Epidermal melanocyte (primary cell): ENCODE results near the gene SIRT4.

ENCODE experiments used
- DNase-seq: peaks from one replicate; pipeline ENCODE4 v3.0.0; 2011; ENCODE audit warnings: low spot score; ENCODE audit not compliant: insufficient read length

The SIRT4 gene

DNA sequence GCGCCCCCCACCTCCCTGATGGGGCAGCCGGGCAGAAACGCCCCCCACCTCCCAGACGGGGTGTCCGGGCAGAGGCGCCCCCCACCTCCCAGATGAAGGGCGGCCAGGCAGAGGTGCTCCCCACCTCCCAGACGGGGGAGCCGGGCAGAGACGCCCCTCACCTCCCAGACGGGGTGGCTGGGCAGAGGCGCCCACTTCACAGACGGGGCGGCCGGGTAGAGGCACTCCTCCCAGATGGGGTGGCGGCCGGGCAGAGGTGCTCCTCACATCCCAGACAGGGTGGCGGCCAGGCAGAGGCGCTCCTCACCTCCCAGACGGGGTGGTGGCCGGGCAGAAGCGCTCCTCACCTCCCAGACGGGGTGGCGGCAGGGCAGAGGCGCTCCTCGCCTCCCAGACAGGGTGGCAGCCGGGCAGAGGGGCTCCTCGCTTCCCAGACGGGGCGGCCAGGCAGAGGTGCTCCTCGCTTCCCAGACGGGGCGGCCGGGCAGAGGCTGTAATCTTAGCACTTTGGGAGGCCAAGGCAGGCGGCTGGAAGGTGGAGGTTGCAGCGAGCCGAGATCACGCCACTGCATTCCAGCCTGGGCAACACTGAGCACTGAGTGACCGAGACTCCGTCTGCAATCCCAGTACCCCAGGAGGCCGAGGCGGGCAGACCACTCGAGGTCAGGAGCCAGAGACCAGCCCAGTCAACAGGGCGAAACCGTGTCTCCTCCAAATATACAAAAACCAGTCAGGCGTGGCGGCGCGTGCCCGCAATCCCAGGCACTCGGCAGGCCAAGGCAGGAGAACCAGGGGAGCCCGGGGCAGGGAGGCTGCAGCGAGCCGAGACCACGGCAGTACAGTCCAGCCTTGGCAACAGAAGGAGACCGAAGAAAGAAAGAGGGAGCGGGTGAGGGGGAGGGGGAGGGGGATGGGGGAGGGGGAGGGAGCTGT, 23.7 kb upstream of the SIRT4 start:
- DNase-seq, result no peak

DNA sequence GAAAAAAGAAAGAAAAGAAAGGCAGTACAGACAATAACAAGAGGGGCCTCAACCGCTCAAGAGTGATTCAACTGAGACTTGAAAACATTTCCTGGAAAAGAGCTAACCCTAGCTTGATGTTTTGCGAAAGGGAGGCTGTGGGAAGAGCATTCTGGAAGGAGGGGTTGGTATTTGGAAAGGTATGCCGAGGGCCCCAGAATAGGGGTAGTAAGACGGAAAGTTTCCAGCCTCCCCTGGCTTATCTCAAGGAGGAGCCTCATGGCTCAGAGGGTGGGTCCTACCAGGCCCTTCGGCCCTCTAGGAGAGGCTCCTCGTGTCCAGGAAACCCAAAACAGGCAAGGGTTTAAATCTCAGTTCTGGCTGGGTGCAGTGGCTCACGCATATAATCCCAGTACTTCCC, 18.8 kb upstream of the SIRT4 start:
- DNase-seq, result no peak

DNA sequence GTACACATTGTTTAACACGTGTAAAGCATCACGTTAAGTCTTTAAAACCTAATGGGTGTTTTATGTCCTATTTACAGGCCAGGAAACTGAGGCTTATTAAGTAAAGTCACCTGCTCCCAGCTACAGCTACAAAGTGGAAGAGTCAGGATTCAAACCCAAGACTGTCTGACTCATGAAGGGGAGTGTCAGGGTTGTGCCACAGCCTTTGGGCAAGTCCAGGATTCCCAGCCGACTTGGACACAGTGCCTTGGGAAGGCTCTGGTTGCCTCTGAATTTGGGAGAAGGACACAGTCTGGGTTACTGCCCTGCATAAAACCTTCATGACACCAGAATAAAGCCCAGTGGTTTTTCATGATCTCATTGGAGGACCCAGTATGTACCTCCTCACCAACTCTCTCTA, 17.7 kb upstream of the SIRT4 start:
- DNase-seq, result no peak

DNA sequence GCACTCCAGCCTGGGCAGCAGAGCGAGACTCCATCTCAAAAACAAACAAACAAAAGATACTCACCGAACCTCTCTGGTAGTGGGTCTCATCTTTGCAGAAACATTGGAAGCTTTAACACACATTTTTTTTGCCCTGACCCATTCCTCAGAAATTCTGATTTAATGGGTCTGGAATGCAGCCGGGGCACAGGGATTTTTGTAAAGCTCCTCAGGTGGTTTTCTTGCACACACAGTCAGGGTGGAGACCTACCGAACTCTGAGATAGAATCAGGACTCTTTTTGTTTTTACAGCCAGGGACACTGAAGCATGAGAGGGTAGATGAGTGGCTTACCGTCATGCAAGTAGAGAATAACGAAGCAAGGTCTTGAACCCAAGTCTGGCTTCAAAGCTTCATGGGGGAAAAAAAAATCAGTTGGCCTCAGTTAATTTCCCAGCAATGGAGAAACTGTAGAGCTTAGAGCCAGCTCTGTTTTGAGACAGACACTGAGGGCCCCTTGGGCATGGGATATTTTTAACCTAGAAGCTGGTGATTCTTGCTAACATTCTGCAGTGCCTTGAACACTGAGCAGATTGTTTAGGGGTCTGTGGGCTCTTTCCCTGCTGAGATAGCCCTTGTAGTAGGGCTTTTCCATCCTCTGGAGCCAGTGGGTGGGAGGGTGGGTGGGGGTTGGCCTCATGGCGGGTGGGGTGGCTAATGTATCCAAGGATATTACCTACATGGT, 15.2 kb upstream of the SIRT4 start:
- peak; percentile 21 for DNase-seq

DNA sequence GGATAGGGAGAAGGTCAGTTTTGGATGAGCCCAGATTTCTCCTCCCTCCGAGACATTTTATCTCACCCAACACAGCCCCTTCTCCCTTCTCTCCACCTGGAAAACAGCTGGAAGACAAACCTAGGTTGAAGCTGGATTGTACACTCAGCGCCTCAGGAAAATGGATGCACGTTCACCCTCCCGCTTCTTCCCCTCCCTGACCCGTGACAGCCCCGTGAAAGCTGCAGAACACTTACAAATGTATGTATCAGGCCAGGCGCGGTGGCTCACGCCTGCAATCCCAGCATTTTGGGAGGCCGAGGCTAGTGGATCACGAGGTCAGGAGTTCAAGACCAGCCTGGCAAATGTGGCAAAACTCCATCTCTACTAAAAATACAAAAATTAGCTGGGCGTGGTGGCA, 14.6 kb upstream of the SIRT4 start:
- no peak for DNase-seq

DNA sequence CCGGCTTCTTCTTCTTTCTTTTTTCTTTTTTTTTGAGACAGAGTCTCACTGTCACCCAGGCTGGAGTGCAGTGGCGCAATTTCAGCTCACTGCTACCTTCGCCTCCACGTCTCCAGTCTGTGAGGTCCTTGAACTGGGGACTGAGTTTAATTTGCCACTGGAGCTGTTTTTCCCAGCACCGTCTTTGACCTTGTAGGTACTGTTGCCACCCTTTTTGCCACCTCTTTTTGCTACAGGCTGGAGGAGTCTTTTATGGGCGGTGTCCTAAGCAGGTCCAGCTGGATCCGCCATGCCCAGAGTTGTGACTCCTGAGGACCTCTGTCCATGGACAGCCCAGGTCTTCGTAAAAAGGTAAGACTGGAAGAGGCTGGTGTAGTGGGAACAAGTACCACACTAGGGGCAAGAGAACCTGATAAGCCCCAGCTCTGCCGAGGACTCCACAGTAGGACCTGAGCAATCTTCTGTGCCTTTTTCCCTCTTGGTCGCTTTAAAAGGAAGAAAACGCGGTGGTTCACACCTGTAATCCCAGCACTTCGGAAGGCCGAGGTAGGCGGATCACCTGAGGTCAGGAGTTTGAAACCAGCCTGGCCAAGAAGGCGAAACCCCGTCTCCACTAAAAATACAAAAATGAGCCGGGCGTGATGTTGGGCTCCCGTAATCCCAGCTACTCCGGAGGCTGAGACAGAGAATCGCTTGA, 11.4 kb upstream of the SIRT4 start:
- DNase-seq, result no peak

DNA sequence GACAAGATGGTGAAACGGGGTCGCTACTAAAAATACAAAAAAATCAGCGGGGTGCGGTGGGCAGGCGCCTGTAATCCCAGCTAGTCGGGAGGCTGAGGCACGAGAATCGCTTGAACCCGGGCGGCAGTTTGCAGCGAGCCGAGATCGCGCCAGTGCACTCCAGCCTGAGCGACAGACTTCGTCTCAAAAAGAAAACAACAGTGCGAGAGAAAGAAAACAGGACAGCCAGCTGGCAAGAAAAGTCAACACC, 9.8 kb upstream of the SIRT4 start:
- DNase-seq, result no peak

DNA sequence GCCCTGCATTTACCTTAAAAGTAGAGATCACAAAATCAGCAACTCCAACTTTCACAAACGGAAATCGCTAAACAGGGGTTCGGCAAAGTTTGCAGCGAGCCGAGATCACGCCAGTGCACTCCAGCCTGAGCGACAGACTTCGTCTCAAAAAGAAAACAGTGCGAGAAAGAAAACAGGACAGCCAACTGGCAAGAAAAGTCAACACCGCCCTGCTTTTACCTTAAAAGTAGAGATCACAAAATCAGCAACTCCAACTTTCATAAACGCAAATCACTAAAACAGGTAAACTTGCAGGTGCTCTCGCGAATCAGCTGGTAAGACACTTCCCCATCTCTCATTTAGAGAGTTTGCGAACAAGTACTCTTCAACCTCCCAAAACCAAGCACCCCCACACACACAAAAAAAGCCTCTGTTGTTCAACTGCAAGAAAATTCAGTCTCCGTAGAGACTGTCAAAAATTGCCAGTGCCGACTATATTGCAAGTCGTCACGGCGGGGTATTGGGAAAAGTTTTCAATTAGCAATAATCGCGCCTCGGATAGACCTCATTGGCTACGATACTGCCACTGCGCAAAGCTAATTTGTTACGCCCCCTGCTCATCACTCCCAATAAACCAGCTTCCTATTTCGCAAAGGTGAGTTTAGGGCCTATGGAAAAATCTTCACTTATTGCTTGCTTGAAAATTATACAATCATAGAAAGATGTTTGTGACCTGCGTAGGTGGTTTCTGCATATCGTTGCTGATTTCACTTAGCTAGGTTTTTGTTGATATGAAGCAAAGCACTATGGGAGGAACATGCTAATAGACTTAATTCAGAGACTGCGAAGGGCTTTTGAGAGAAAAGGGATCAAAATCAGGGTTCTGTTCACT, 9.2 kb upstream of the SIRT4 start, which contains the start of gene RNU4-1:
Gene RNU4-1 (minus strand): TSS at position 577 of the 871 bp plus-strand sequence.
- peak; percentile 40 for DNase-seq

DNA sequence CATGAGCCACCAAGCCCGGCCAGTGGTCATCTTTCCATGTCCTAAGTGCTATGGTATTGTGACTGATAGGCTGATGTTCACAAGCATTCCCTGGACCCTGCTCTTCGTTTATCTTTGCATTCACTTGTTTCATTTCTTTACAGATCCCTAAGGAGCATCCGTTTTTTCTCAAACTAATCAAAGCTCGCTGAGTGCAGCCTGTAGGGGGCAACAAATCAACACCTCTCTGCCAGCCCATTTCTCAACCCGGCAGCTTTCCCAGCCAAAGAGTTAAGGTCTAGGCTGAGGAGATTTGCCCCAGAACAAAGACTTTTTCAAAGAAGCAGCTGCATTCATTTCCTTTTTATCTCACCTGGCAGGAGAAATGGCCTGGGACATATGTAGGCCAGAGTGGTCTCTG, 12.1 kb downstream of the SIRT4 start:
- no peak for DNase-seq

DNA sequence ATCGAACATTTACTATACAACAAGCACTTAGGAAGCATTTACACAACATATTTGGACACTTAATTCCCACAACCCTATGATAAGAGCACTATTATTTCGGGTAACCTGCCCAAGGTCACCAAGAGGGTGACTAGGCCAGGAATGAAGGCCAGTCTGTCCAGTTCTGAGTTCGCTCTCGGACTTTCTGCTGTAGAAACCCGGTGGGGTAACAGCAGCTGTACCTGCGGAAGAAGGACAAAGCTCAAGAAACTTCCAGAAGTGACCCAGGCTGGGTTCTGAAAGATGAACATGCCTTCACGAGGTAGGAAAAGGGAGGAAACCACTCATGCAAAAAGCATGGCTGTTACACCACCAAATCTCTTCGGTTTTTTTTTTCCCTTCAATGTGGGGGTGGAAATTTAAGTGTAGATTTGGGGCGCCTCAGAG, 14.7 kb downstream of the SIRT4 start:
- no peak for DNase-seq

DNA sequence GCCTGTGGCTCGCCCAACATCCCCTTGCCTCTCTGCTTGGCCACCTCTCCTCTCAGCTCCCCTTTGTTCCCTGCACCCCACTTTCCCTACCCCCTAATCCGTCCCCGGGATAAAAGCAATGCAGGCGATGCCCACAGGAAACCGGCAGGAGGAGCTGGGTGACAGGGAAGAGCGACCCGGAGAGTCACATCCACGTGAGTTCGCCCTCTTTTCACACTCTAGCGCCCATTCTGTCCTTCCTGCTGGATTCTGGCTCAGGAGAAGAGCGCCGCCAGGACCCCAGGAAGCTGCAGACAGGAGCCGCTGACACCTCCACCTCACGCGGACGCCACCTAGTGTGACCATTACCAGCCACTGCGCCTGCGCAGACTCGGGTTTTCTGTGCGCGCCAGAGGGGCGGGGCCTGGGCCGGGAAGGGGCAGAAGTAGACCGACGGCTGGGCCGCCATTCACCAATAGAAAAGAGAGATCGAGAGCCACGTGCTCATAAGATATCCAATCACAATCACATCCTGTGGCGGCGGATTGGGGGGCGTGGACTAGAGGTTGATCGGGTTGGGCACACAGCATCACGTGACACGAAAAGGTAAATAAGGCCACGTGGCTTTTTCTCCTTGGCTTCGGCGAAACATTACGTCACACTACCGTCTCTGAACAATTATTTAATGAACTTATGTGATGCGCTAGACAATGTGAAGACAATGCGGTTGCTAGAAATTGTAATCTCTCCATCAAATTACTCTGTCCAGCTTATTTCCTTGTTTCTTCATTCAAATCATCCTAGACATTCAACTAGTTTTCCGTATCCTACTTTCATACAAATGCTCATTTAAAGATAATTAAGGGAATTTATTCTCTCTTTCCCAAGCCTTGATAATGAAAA, 15.3 kb downstream of the SIRT4 start:
- DNase-seq, result peak; percentile 99

DNA sequence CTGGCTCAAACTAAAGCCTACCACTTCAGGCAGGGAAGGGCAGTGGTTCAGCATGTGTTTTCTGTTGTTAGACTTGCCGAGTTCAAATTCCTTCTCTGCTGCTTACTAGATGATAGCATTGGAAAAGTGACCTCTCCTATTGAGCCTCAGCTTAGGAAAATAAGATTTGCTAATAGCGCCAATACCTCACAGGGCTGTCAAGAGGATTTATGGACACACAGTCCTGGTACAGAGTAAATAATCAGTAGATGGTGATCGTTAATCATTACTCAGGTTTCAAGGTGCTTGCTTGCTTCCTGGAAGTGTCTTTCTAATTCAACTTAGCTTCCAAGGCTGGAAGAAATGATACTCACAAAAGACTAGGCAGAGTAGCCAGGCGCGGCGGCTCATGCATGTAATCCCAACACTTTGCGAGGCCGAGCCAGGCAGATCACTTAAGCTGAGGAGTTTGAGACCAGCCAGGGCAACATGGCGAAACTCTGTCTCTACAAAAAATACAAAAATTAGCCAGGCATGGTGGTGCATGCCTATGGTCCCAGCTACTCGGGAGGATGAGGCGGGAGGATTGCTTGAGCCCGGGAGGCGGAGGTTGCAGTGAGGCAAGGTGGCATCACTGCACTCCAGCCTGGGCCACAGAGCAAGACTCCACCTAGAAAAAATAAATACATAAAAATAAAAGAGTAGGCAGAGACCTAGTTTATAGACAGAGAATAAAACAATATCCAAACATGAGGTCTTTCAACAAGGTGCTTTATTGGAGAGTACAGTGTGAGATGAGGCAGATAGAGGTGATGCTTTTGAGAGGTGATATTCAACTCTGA, 19.5 kb downstream of the SIRT4 start:
- DNase-seq, result no peak

DNA sequence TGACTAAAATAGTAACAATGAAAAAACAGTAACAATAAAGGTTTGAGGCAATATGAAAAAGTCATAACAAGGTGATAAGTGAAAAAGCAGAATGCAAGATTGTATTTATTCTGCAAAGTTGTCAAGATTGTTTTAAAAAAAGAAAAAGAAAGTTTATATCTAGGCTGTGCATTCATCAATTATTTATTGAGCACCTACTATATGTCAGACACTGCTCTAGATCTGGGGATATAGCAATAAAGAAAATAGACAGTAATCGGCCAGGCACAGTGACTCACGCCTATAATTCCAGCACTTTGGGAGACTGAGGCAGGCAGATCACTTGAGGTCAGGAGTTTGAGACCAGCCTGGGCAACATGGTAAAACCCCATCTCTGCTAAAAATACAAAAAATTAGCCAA, 21.7 kb downstream of the SIRT4 start:
- no peak for DNase-seq

DNA sequence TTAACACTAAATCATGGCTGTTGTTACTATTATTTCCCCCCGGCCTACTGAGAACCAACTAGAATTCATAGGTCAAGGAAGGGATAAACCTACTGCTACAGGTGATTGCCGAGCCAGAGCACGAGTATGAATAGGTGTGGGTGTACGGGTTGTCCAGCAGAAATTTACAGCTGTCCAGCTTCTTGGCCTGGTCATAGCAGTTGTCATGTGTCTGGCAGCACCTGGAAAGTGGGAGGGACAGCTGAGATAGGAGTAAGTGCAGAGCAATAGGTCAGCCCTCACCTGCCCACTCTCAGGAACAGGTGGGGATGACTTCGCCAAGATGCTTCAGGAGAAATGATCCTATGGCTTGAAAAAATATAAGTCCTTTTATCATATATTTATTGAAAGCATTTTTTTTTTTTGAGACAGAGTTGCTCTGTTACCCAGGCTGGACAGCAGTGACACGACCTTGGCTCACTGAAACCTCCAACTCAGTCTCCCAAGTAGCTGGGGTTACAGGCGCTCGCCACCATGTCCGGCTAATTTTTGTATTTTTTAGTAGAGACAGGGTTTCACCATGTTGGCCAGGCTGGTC, 22.8 kb downstream of the SIRT4 start:
- DNase-seq, result no peak

DNA sequence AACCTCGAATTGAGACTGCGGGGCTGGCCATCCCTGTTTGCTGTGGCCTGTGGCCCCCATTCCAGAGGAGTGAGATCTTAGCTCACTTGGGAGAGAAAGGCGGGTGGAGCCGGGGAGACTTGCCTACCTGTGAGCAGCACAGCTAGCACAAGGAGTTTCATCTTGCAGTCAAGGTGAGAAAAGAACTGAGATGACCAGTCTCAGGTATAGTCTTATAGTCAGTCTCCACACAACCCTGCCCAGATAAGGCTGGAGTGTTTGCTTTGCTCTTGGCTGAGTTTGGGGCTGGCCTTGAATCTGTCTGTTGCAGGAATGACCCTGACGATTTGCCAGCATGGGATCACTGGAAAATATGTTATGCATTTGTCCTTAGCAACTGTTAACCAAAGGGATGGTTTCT, 25.5 kb downstream of the SIRT4 start, which contains the start of gene PLA2G1B:
Gene PLA2G1B (minus strand): TSS at position 187 of the 400 bp plus-strand sequence. CDS start 26 bp downstream, at position 161.
- no peak for DNase-seq

DNA sequence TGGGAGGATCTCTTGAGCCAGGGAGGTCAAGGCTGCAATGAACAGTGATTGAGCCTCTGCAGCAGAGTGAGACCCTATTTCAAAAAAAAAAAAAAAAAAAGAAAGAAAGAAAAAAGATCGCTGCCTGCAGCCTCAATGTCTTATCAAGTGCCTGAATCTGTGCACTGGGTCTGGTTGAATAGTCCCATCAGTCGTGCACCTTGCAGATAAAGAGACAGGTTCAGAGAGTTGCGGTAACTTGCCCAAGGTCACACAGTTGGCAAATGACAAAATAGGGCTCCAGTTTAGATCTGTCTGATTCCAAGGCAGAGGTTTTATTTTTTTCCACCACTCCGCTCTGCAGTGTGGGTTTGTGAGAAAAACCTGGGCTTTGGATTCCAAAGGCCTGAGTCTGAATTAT, 26.1 kb downstream of the SIRT4 start:
- no peak for DNase-seq

DNA sequence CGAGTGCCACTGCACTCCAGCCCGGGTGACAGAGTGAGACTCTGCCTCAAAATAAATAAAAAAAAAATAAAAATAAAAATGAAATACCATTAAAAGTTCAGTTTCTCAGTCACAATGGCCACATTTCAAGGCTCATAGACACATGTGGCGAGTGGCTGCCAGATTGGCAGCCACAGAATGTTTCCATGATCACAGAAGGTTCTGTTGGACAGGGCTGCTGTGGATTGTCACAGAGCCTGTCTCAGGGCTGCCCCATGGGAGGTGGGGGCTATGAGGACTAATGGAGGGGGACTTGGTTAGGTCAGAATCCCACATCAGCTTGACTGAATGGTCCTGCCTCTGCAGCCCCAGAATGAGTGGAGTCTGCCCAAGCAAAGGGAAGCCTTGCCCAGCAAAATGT, 29.3 kb downstream of the SIRT4 start:
- no peak for DNase-seq

DNA sequence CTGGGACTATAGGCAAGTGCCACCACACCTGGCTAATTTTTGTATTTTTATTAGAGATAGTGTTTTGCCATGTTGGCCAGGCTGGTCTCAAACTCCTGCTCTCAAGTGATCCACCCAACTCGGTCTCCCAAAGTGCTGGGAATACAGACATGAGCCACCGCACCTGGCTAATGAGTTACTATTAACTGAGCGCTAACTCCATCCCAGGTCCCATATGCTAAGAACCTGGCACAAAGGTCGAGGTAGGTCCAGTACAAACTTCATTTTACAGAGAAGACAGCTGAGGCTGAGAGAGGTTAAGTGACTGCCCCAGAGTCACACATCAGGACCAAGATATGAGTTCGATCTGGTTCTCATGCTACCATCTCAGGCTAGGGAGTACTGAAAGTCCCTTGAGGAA, 29.9 kb downstream of the SIRT4 start:
- no peak for DNase-seq

DNA sequence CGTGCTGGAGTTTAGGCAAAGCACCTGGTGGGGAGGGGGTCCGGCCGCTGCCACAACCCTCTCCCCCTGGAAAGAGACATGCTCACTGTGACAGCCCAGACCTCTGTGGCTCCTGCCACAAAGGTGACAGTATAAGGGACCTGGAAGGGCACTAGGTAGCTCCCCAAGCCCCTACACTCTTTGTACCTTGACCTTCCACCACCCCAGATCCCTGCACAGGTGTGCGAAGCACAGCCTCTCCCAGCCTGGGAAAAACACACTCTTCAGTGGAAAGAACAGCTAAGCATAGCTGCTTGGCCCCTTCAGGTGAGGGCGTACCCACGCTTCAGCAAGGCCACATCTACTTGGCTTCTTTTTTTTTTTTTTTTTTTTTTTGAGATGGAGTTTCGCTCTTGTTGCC, 30.4 kb downstream of the SIRT4 start:
- DNase-seq, result no peak
